Karpas-422 (cell line): ENCODE measurements around the gene FABP1. TPM values are rescaled to one million over a fixed set of nuclear protein-coding genes. Genes with fewer than 3 reads are reported as not detected.

Experiments
- DNase-seq: peaks from one replicate; pipeline ENCODE4 v3.0.0-alpha.2; 2015
- H2AFZ ChIP-seq: fragments of 200-600 bp; sonication (generic); 2 replicates; pipeline ENCODE4 v1.6.1; 2014; ENCODE audit warnings: antibody characterized with exemption, low read length, mixed read lengths
- H3K27ac ChIP-seq: fragments of 200-600 bp; sonication (generic); 2 replicates; pipeline ENCODE4 v1.5.1; 2014; ENCODE audit warnings: mild to moderate bottlenecking, low read length, moderate library complexity
- H3K27me3 ChIP-seq: fragments of 200-600 bp; sonication (generic); 2 replicates; pipeline ENCODE4 v1.6.1; 2014; ENCODE audit warnings: low read length, mixed read lengths
- H3K36me3 ChIP-seq: fragments of 200-600 bp; sonication (generic); 2 replicates; pipeline ENCODE4 v1.6.1; 2014; ENCODE audit warnings: low read length, mixed read lengths; ENCODE audit not compliant: insufficient read depth
- H3K4me1 ChIP-seq: fragments of 200-600 bp; sonication (generic); 2 replicates; pipeline ENCODE4 v1.6.1; 2014; ENCODE audit warnings: mild to moderate bottlenecking, low read length, mixed read lengths
- H3K4me2 ChIP-seq: fragments of 200-600 bp; sonication (generic); 2 replicates; pipeline ENCODE4 v1.6.1; 2014; ENCODE audit warnings: low read length, low read depth, mild to moderate bottlenecking; ENCODE audit not compliant: poor library complexity, severe bottlenecking
- H3K4me3 ChIP-seq: fragments of 200-600 bp; sonication (generic); 2 replicates; pipeline ENCODE4 v1.5.1; 2014; ENCODE audit warnings: mild to moderate bottlenecking, antibody characterized with exemption, low read length, mixed read lengths
- H3K79me2 ChIP-seq: fragments of 200-600 bp; sonication (generic); 2 replicates; pipeline ENCODE4 v1.6.1; 2014; ENCODE audit warnings: mild to moderate bottlenecking, low read length, mixed read lengths
- H3K9ac ChIP-seq: fragments of 200-600 bp; sonication (generic); 2 replicates; pipeline ENCODE4 v1.6.0; 2014; ENCODE audit warnings: low read length
- H3K9me2 ChIP-seq: fragments of 200-600 bp; sonication (generic), shearing (Covaris generic); replicated peaks from 2 replicates; pipeline ENCODE4 v1.6.0; 2014; ENCODE audit warnings: mild to moderate bottlenecking, low read length, moderate library complexity; ENCODE audit not compliant: insufficient read depth
- H3K9me3 ChIP-seq: fragments of 300-700, 200-600 bp; sonication (generic); 2 replicates; pipeline ENCODE4 v1.6.1; 2014; ENCODE audit warnings: low read length, mixed read lengths
- H4K20me1 ChIP-seq: fragments of 200-600 bp; sonication (generic); 2 replicates; pipeline ENCODE4 v1.6.1; 2014; ENCODE audit warnings: mild to moderate bottlenecking, antibody characterized with exemption, low read length, low read depth; ENCODE audit not compliant: insufficient read depth
- total RNA-seq: library from RNA; depleted of rRNA; stranded (reverse); fragments of >200 nt; shearing (Covaris generic); gene quantifications from 2 replicates; pipeline ENCODE4 v1.2.3, GENCODE V29; 2014; ENCODE audit warnings: low replicate concordance

FABP1 gene
- total RNA-seq, 1 experiment from 2014 or later = not detected

DNA sequence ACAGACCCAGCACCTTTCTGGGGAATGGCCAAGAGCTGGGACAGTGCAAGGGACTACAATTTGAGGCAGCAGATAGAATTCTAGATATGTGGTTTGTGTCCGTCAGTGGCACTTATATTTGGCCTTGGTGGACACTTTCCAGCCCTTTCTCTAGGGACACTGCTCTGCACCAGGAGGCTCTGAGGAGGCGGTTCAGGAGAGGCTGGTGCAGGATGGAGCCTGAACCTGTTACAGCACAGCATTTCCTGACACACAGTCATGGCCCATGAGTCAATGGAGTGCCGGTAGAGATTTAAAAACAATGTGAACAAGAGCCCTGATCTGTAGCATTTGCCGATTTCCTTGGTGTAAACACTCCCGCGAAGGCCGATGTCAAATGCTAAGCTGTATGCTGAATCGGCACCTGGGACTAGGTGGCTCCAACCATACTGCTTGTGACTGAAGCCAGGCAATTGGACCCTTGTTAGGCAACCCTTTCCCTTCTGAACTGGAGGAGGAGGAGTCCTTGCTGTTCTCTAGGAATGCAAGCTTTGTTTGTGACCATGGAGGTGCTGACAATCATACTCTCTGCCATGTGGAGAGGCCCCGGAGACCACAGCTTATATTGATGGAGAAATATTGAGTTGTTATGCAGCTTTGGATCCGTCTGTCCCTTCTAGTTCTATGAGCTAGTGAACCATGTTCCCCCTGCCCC lies 11.9 kb downstream of the FABP1 start:
- Histone ChIP-seq H3K27me3 (no peaks in the 10 kb centered on the region), H3K4me1 (no peaks in the 10 kb centered on the region), H3K4me3 (no peak overlapping the region), H3K9me3 (no peaks in the 10 kb centered on the region), H3K9me2 (no peaks in the 10 kb centered on the region), H3K27ac (no peak overlapping the region), H3K79me2 (no peaks in the 10 kb centered on the region), H2AFZ (no peak overlapping the region), H3K36me3 (no peaks in the 10 kb centered on the region), H4K20me1 (no peaks in the 10 kb centered on the region), H3K9ac (no peak overlapping the region), H3K4me2 (no peak overlapping the region)
- DNase-seq = no peak

DNA sequence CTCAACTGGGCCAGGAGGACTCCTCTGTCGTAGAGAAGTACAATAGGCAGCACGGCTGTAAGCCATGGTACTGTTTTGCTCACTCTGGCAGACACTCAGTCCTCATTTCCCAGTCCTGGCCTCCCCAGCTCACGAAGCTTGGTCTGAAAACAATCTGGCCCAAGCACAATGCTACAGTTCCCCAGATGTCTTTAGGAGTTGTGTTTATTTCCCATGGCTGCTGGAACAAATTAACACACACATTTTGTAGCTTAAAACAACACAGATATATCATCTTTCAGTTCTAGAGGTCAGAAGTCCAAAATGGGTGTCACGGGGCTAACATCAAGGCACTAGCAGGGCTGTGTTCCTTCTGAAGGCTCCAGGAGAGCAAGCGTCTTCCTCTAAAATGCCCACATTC lies 13.0 kb downstream of the FABP1 start:
- Histone ChIP-seq H3K27me3 (no peaks in the 10 kb centered on the region), H4K20me1 (no peaks in the 10 kb centered on the region), H3K4me3 (no peak overlapping the region), H3K36me3 (no peaks in the 10 kb centered on the region), H3K4me2 (no peak overlapping the region), H3K79me2 (no peaks in the 10 kb centered on the region), H3K9me3 (no peaks in the 10 kb centered on the region), H3K27ac (no peak overlapping the region), H3K4me1 (no peaks in the 10 kb centered on the region), H3K9ac (no peak overlapping the region), H3K9me2 (no peaks in the 10 kb centered on the region), H2AFZ (no peak overlapping the region)
- DNase-seq = no peak

DNA sequence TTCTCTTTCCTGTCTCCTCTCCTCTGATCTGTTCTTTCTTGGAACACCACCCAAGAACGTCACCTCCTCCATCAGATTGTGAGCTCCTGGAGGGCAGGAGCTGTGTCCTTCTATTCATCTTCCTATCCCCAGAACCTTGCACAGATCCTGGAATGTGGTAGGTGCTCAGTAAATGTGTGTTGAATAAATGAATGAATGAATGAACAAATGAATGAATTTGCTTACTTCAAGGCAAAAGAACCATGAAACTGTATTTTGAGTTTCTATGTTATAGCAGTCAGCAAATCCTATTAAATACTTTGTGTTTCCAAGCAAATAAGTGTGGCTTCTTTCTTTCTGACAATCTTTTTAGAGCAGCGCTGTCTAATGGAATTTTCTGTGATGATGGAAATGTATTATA lies 14.8 kb downstream of the FABP1 start:
- no peak for DNase-seq
- H3K4me3 ChIP-seq = no peak overlapping the region

DNA sequence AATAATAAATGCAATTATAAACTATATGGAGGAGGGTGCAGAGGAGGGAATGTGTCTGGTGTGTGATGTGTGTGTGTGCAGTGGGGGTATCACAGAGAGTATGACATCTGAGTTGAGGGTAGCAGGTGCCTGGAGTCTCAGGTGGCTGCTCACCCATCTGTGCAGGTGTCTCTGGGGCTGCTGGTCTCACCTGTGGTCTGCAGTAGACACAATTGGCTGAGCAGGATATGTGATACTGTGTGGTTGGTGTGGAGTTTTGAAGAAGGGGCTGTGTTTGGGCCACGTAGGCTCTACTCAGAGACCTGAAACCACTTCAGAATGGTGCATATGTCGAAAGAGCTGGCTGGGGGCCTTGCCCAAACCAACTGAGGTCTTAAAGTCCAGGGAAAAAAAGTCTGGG lies 17.0 kb downstream of the FABP1 start:
- Histone ChIP-seq H4K20me1 (no peaks in the 10 kb centered on the region), H3K4me1 (no peaks in the 10 kb centered on the region), H3K79me2 (no peaks in the 10 kb centered on the region), H3K4me2 (no peak overlapping the region), H3K9ac (no peak overlapping the region), H2AFZ (no peak overlapping the region), H3K36me3 (no peaks in the 10 kb centered on the region), H3K9me2 (no peaks in the 10 kb centered on the region), H3K27me3 (no peaks in the 10 kb centered on the region), H3K9me3 (no peaks in the 10 kb centered on the region), H3K27ac (no peak overlapping the region), H3K4me3 (no peak overlapping the region)
- DNase-seq = no peak

More for the DNA sequence above, 14.8 kb downstream of the FABP1 start:
- Histone ChIP-seq H3K9me2 (no peaks in the 10 kb centered on the region), H3K27me3 (no peaks in the 10 kb centered on the region), H3K79me2 (no peaks in the 10 kb centered on the region), H3K36me3 (no peaks in the 10 kb centered on the region), H3K9me3 (no peaks in the 10 kb centered on the region), H3K27ac (no peak overlapping the region), H4K20me1 (no peaks in the 10 kb centered on the region), H3K4me1 (no peaks in the 10 kb centered on the region), H3K4me2 (no peak overlapping the region), H3K9ac (no peak overlapping the region), H2AFZ (no peak overlapping the region)

DNA sequence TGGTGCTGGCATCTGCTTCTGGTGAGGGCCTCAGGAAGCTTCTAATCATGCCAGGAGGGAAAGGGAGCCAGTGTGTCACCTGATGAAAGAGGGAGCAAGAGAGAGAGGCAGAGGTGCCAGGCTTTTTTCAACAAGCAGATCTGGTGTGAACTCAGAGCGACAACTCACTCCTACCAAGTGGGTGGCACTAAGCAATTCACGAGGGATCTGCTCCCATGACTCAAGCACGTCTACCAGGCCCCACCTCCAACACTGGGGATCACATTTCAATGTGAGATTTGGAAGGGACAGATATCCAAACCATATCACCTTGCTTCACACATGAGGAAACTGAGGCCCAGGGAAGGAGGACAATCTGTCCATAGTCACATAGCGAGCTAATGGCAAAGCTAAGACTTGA lies 19.1 kb downstream of the FABP1 start:
- no peaks in the 10 kb centered on the region for H3K36me3 ChIP-seq
- H3K9ac ChIP-seq = no peak overlapping the region
- H3K79me2 ChIP-seq = no peaks in the 10 kb centered on the region
- no peaks in the 10 kb centered on the region for H3K27me3 ChIP-seq
- no peak overlapping the region for H2AFZ ChIP-seq
- H3K4me3 ChIP-seq = no peak overlapping the region
- H3K9me2 ChIP-seq = no peaks in the 10 kb centered on the region
- DNase-seq = no peak
- no peaks in the 10 kb centered on the region for H3K4me1 ChIP-seq
- no peak overlapping the region for H3K4me2 ChIP-seq
- H3K27ac ChIP-seq = no peak overlapping the region
- H3K9me3 ChIP-seq = no peaks in the 10 kb centered on the region
- H4K20me1 ChIP-seq = no peaks in the 10 kb centered on the region

DNA sequence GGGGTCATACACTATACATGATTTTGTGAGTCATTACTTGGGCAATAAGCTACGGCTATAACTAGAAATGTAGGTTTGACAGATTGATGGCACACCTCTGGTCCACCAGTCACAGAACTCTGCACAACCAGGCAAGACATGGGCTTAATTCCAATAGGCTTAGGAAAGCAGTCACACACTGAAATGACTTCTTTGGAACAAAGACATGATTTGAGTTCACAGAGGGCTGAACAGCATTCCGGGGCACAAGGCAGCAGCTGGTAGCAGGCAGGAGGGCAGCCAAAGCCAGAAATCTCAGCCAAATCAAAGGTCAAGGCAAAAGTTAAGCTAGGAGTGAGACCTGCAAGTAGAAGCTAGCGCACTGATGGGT lies 27.4 kb downstream of the FABP1 start:
- Histone ChIP-seq H2AFZ (no peak overlapping the region), H3K9me3 (no peaks in the 10 kb centered on the region)

DNA sequence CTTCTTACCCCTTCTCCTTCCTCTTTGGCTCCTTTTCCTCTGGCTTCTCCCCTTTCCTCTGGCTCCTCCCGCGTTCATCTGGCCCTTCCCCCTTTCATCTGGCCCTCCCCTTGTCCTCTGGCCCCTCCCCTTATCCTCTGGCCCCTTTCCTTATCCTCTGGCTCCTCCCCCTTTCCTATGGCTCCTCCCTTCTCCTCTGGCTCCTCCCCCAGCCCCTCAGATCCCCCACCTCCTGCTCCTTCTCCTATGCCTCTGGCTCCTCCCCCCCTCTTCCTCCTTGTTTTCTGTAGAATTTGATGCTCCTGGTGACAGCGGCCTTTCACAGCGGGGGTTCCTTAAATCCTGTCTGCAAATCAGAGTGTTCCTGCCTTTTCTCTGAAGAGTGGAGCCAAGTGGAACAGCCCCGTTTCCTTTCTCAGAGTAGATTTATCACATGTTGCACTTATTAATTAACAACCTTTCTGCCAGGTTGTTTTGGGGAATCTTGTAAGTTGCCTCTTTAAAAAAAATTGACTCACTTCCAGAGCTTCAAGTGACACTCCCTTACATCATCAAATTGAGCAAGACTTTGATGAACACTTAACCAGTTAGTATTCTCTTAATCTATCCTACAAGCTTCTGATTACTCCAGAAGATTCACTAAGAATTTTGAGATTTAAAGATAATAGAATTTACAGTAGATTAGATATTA lies 27.9 kb downstream of the FABP1 start:
- DNase-seq = no peak
- H2AFZ ChIP-seq = no peak overlapping the region
- no peak overlapping the region for H3K9ac ChIP-seq
- no peak overlapping the region for H3K4me3 ChIP-seq
- H3K27me3 ChIP-seq = no peaks in the 10 kb centered on the region
- H3K4me1 ChIP-seq = no peaks in the 10 kb centered on the region
- no peaks in the 10 kb centered on the region for H3K9me2 ChIP-seq
- no peak overlapping the region for H3K4me2 ChIP-seq
- H3K9me3 ChIP-seq = no peaks in the 10 kb centered on the region
- no peaks in the 10 kb centered on the region for H3K79me2 ChIP-seq
- no peaks in the 10 kb centered on the region for H3K36me3 ChIP-seq
- H4K20me1 ChIP-seq = no peaks in the 10 kb centered on the region
- no peak overlapping the region for H3K27ac ChIP-seq

More for the DNA sequence above, 27.4 kb downstream of the FABP1 start:
- Histone ChIP-seq H3K9me2 (no peaks in the 10 kb centered on the region), H3K27me3 (no peaks in the 10 kb centered on the region), H3K4me3 (no peak overlapping the region), H3K27ac (no peak overlapping the region), H3K4me1 (no peaks in the 10 kb centered on the region), H3K4me2 (no peak overlapping the region), H3K9ac (no peak overlapping the region), H4K20me1 (no peaks in the 10 kb centered on the region), H3K36me3 (no peaks in the 10 kb centered on the region), H3K79me2 (no peaks in the 10 kb centered on the region)
- DNase-seq = no peak

DNA sequence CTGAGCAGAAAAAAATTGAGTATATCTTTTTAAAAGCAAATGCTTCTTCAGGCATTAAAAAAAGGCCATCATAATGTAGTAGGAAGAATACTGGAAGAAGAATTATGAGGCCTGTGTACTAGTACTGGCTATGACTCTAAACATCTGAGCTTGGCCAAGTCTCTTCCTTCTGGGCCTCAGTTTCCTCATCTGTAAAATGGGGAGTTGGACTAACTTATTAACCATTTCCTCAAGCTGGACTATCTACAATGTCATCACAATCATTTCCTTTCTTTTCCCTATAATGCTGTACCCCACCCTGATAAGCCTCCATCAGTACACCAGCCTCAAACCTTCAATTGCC lies 29.3 kb downstream of the FABP1 start:
- Histone ChIP-seq H4K20me1 (no peaks in the 10 kb centered on the region), H3K79me2 (no peaks in the 10 kb centered on the region), H3K4me1 (no peaks in the 10 kb centered on the region), H3K27ac (no peak overlapping the region), H3K9me3 (no peaks in the 10 kb centered on the region), H2AFZ (no peak overlapping the region), H3K9ac (no peak overlapping the region), H3K4me2 (no peak overlapping the region), H3K4me3 (no peak overlapping the region), H3K27me3 (no peaks in the 10 kb centered on the region), H3K9me2 (no peaks in the 10 kb centered on the region), H3K36me3 (no peaks in the 10 kb centered on the region)
- DNase-seq = no peak
